GM12878 (cell line): ENCODE results near the gene ZNF530.

Experiments used
- PML ChIP-seq: IDR thresholded peaks from 2 replicates; pipeline ENCODE4 v1.6.1; 2012; ENCODE audit warnings: low read length, inconsistent platforms
- TF ChIP-seq, protein P1 (sequence below): IDR thresholded peaks from 2 replicates; pipeline ENCODE4 v1.6.1; 2012; ENCODE audit warnings: mild to moderate bottlenecking, low read depth, low read length

DNA sequence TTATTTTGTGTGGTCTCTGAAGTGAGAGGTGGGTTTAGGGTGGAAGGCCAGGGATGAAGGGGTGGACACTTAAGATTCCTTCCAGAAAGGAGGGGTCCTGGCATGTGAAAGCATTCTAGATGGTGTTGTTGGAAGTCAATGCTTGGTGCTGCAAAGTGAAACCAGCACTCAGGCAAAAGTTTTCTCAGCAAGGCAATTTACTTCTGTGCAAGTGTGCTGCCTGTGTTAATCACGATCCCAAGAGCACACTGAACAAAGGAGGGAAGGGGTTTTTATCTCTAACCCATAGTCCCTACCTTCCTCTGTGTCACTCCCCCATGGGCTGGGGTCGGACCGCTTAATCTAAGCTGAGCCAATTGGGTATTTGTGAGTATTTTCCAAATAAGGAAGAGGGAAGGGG lies 15.7 kb downstream of the ZNF530 start:
- no peak for TF ChIP-seq PML
- TF ChIP-seq, protein P1, sequence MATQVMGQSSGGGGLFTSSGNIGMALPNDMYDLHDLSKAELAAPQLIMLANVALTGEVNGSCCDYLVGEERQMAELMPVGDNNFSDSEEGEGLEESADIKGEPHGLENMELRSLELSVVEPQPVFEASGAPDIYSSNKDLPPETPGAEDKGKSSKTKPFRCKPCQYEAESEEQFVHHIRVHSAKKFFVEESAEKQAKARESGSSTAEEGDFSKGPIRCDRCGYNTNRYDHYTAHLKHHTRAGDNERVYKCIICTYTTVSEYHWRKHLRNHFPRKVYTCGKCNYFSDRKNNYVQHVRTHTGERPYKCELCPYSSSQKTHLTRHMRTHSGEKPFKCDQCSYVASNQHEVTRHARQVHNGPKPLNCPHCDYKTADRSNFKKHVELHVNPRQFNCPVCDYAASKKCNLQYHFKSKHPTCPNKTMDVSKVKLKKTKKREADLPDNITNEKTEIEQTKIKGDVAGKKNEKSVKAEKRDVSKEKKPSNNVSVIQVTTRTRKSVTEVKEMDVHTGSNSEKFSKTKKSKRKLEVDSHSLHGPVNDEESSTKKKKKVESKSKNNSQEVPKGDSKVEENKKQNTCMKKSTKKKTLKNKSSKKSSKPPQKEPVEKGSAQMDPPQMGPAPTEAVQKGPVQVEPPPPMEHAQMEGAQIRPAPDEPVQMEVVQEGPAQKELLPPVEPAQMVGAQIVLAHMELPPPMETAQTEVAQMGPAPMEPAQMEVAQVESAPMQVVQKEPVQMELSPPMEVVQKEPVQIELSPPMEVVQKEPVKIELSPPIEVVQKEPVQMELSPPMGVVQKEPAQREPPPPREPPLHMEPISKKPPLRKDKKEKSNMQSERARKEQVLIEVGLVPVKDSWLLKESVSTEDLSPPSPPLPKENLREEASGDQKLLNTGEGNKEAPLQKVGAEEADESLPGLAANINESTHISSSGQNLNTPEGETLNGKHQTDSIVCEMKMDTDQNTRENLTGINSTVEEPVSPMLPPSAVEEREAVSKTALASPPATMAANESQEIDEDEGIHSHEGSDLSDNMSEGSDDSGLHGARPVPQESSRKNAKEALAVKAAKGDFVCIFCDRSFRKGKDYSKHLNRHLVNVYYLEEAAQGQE, result no peak
